Aorta (tissue), 5 donors: ENCODE data around the gene NUDC. TPM values are rescaled to one million over a fixed set of nuclear protein-coding genes. Genes with fewer than 3 reads are reported as not detected.
A peak's percentile ranks its signal among the peaks of the same experiment; 100 is the strongest.

Experiments
- ATAC-seq: fragments of 200-7000 bp; cut with Tn5 transposase; one replicate; pipeline ENCODE4 v1.9.1; 2022; ENCODE audit warnings: moderate library complexity; ENCODE audit not compliant: low FRiP score
- DNase-seq, 2 donors: peaks; one replicate each; pipeline ENCODE4 v3.0.0-alpha.2; 2020
- H3K27ac ChIP-seq, 2 donors: one replicate each; pipeline ENCODE4 v1.5.1; 2013; ENCODE audit warnings: low read length in 2 of 2, mild to moderate bottlenecking in 2 of 2, moderate library complexity in 2 of 2, control low read depth in 1 of 2, inconsistent platforms in 1 of 2, low read depth in 1 of 2
- H3K27me3 ChIP-seq, 2 donors: one replicate each; pipeline ENCODE4 v1.6.1; 2013; ENCODE audit warnings: control low read depth in 1 of 2, low read length in 1 of 2, mild to moderate bottlenecking in 1 of 2, moderate library complexity in 1 of 2; ENCODE audit not compliant: insufficient read depth in 2 of 2, control insufficient read depth in 1 of 2
- H3K36me3 ChIP-seq, 2 donors: one replicate each; pipeline ENCODE4 v1.6.1; 2013; ENCODE audit warnings: control low read depth in 1 of 2, low read length in 1 of 2, mild to moderate bottlenecking in 1 of 2; ENCODE audit not compliant: insufficient read depth in 2 of 2, control insufficient read depth in 1 of 2
- H3K4me1 ChIP-seq, 2 donors: one replicate each; pipeline ENCODE4 v1.6.1; 2013; ENCODE audit warnings: low read length in 2 of 2, control low read depth in 1 of 2, mild to moderate bottlenecking in 1 of 2, moderate library complexity in 1 of 2; ENCODE audit not compliant: insufficient read depth in 2 of 2, control insufficient read depth in 1 of 2
- H3K4me3 ChIP-seq, 2 donors: one replicate each; pipeline ENCODE4 v1.5.1; 2013; ENCODE audit warnings: low read length in 2 of 2, control low read depth in 1 of 2, mild to moderate bottlenecking in 1 of 2
- H3K9me3 ChIP-seq: one replicate; pipeline ENCODE4 v1.6.1; 2013; ENCODE audit warnings: mild to moderate bottlenecking, low read length; ENCODE audit not compliant: control insufficient read depth
- whole genome bisulfite sequencing, 2 donors: extraction: QIAGEN DNeasy Blood & Tissue Kit; methylation state at CpG; one replicate each; pipeline ENCODE4 v1.1.7; 2013; 5-methylcytosine and 5-hydroxymethylcytosine counted together
- intact Hi-C, 2 donors: fragments of 100-400 bp; cut with DNase I; formaldehyde crosslinking; loops; one replicate each; pipeline versions ENCODE4 v1.14.2 to v1.15.0; 2022
- polyA plus RNA-seq, 2 donors: library from polyadenylated mRNA; stranded (reverse); fragments of 200-250 nt; gene quantifications; one replicate each; pipeline ENCODE4 v1.2.3, GENCODE V29; 2013
- total RNA-seq, 2 donors: library from RNA; stranded (reverse); fragmentation: NEBNext Ultra II Directional; extraction: Animal tissue kit (Norgen Biotek cat#: 25700); gene quantifications; one replicate each; pipeline ENCODE4 v1.2.1, GENCODE V29; 2021
- donor health status: healthy with polysubstance abuse.
- donor health status: Bipolar disorder and iron deficiency.
- donor health status: DM: no; HTN: no; CAD: no.
- donor health status: DM: no; HTN: no; CAD: no.
- donor health status: DM: yes; HTN: yes; CAD: no.

NUDC gene
- total and polyA plus RNA-seq, 4 donors = 44.9 to 79.8 (median 56.3) TPM

DNA sequence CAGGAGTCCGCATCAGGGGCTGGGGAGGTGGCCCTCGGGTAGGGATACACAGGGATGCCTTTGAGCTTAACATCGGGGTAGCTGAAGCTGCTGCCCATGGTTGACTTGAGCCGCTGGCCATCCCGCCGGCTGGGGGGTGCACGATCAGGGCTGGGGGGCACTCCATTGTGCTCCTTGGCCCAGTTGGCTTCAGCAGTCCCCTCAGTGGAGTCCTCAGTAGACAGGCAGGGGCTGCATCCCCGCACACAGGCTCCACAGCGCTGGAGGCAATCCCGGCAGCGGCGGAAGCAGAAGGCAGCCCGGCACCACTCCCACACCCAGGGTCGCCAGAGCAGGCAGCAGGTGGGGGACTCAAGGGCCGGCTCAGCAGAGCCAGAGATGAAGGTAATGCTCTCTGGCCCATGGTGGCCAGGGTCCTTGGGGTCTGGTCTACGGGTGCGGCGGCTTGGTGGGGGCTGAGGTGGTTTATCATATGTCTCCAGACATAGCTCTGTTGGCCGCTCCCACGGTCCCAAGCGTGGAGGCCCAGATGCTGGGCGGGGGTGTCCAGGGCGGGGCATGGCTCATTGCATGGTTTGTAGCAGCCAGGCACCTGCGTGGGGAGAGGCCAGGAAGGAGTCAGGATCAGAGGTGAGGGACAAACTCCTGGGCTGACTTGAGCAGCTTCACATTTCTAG is 30.4 kb downstream of the NUDC start:
- Histone ChIP-seq H3K27ac (no peak overlapping the region), H3K27me3 (no peaks in the 10 kb centered on the region), H3K9me3 (no peaks in the 10 kb centered on the region), H3K4me3 (no peak overlapping the region), H3K4me1 (no peaks in the 10 kb centered on the region), H3K36me3 (no peaks in the 10 kb centered on the region)
- ATAC-seq (peak; percentile 19), DNase-seq (no peak)
- WGBS, 2 donors = 89 to 90% methylated on average over 23 to 24 of the region's 24 CpGs
- intact Hi-C loops = no loop called here

- no peak for ATAC-seq
Measured at GRCh38 chr1:26953374-26953773, 31.8 kb downstream of the NUDC start.

DNA sequence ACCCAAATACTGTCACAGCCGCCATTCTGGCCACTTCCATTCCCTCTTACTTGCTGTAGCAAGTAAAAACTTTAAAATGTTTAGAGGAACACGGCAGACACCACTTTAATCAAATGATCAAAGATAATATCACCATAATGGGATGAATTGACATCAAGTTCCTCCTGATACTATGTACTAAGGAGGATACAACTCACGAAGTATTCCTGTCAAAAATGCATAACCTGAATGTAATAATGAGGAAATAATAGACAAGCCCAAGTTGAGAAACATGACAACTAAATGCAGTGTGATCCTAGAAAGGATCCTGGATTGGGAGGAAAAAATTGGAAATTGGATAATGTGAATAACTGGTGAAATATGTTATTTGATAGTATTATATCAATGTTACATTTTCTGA is 34.8 kb downstream of the NUDC start:
- WGBS, 2 donors = 81 to 89% methylated on average over 3 of the region's 3 CpGs
- no peaks in the 10 kb centered on the region for H3K4me1 ChIP-seq
- no peaks in the 10 kb centered on the region for H3K27me3 ChIP-seq
- ATAC-seq (no peak), DNase-seq (no peak)
- intact Hi-C loops = no loop called here
- no peak overlapping the region for H3K27ac ChIP-seq
- H3K9me3 ChIP-seq = peaks cover 2% of the 10 kb centered on the region
- no peaks in the 10 kb centered on the region for H3K36me3 ChIP-seq
- H3K4me3 ChIP-seq = no peak overlapping the region

More at GRCh38 chr1:26953374-26953773, 31.8 kb downstream of the NUDC start:
- Histone ChIP-seq H3K27me3 (no peaks in the 10 kb centered on the region), H3K36me3 (no peaks in the 10 kb centered on the region), H3K9me3 (peaks cover 2% of the 10 kb centered on the region), H3K4me3 (no peak overlapping the region), H3K27ac (no peak overlapping the region), H3K4me1 (no peaks in the 10 kb centered on the region)
- WGBS, 2 donors = 95 to 96% methylated on average over 5 of the region's 5 CpGs
- DNase-seq = no peak
- intact Hi-C loops = no loop called here

GRCh38 chr1:26957306-26957705 is 35.8 kb downstream of the NUDC start:
- intact Hi-C loops = no loop called here
- ATAC-seq = no peak

DNA sequence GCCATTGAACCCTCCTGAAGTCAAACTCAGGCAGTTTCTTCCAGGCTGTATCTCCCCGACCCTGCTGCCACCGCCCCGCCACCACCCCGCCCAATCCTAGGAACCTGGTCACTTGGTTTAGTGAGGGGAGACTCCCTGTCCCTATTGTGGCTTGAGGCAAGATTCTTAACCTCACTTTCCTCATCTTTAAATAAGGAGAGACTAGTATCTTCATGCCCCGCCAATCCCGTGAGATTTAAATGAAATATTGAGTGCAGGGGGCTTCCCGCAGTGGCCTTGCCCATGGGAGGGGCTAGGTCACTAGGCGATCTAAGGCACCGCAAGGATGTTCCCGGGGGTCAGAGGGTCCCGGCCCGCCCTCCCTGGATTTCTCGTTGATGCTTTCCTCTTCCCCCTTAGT is 37.7 kb downstream of the NUDC start:
- intact Hi-C loops = no loop called here
- Histone ChIP-seq H3K36me3 (no peaks in the 10 kb centered on the region), H3K27ac (no peak overlapping the region), H3K9me3 (peaks cover 2% of the 10 kb centered on the region), H3K4me1 (no peaks in the 10 kb centered on the region), H3K4me3 (no peak overlapping the region), H3K27me3 (no peaks in the 10 kb centered on the region)
- 27 to 29% methylated on average over 12 to 13 of the region's 13 CpGs for WGBS, 2 donors
- ATAC-seq (no peak), DNase-seq (no peak)

More at GRCh38 chr1:26957306-26957705, 35.8 kb downstream of the NUDC start:
- H3K4me3 ChIP-seq = no peak overlapping the region
- no peak for DNase-seq
- no peaks in the 10 kb centered on the region for H3K36me3 ChIP-seq
- WGBS, 2 donors = 85 to 87% methylated on average over 3 of the region's 3 CpGs
- H3K9me3 ChIP-seq = peaks cover 2% of the 10 kb centered on the region
- no peaks in the 10 kb centered on the region for H3K4me1 ChIP-seq
- H3K27ac ChIP-seq = no peak overlapping the region
- no peaks in the 10 kb centered on the region for H3K27me3 ChIP-seq

GRCh38 chr1:26959722-26960624 is 38.4 kb downstream of the NUDC start, which contains the start of gene KDF1:
Gene KDF1, minus strand, starts transcription at chr1:26960468. Its CDS starts 8,088 bp downstream, at chr1:26952380.
- intact Hi-C loops = loop anchor here in 1 of 2 donors (10.0 kb wide), 1 partner anchor 135 kb away; no protein-coding TSS in a partner anchor
- DNase-seq (no peak), ATAC-seq (peak; percentile 36)
- WGBS, 2 donors = 1% methylated on average over 65 to 86 of the region's 86 CpGs
- H3K36me3 ChIP-seq = no peaks in the 10 kb centered on the region
- no peaks in the 10 kb centered on the region for H3K27me3 ChIP-seq
- H3K4me3 ChIP-seq = no peak within 1 kb of the TSS
- H3K27ac ChIP-seq = no peak within 1 kb of the TSS
- no peaks in the 10 kb centered on the region for H3K4me1 ChIP-seq
- H3K9me3 ChIP-seq = peaks cover 2% of the 10 kb centered on the region

- WGBS, 2 donors = 20 to 25% methylated on average over 3 of the region's 3 CpGs
- peaks cover 2% of the 10 kb centered on the region for H3K9me3 ChIP-seq
- H3K4me1 ChIP-seq = no peaks in the 10 kb centered on the region
- H3K36me3 ChIP-seq = no peaks in the 10 kb centered on the region
- DNase-seq = no peak
- H3K4me3 ChIP-seq = no peak overlapping the region
- no peaks in the 10 kb centered on the region for H3K27me3 ChIP-seq
- no peak overlapping the region for H3K27ac ChIP-seq
- intact Hi-C loops = loop anchor here in 1 of 2 donors (10.0 kb wide), 1 partner anchor 134 kb away; no protein-coding TSS in a partner anchor
- no peak for ATAC-seq
Measured at GRCh38 chr1:26960625-26960966, 39.1 kb downstream of the NUDC start.

DNA sequence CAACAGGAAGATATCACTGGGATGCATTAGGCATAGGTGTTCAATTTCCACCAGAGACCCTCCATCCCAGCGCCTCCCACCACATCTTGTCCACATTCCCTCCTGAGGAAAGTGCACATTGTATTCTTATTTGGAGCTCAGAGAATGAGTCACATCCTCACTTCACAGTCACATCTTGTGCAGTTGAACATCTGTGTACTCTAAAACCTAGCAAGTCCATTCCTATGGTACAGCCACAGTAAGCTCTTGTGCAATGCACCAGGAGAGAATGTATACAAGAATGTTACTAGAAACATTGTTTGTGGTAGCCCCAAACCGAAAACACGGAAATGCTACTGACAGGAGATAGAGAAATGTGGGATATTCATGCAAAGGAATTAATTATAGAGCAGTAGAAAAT is 40.3 kb downstream of the NUDC start:
- intact Hi-C loops = loop anchor here in 1 of 2 donors (10.0 kb wide), 1 partner anchor 133 kb away; no protein-coding TSS in a partner anchor
- no peaks in the 10 kb centered on the region for H3K27me3 ChIP-seq
- H3K36me3 ChIP-seq = no peaks in the 10 kb centered on the region
- no peaks in the 10 kb centered on the region for H3K4me1 ChIP-seq
- DNase-seq (no peak), ATAC-seq (no peak)
- 67 to 70% methylated on average over 3 of the region's 3 CpGs for WGBS, 2 donors
- peaks cover 2% of the 10 kb centered on the region for H3K9me3 ChIP-seq
- H3K27ac ChIP-seq = no peak overlapping the region
- H3K4me3 ChIP-seq = no peak overlapping the region
